Measurements from ENCODE around the gene ADAM19. TPM values are rescaled to one million over a fixed set of nuclear protein-coding genes. Genes with fewer than 3 reads are reported as not detected.

ADAM19 gene
- 9.5 to 15.2 TPM (median 12.6 TPM) in 5 replicates for total RNA-seq (2022; extraction: Qiagen RNA extraction; ENCODE audit: low read depth)

GRCh38 chr5:157575381-157576020 lies at the start of gene ADAM19:
Gene ADAM19 (minus strand): TSS chr5:157575775. CDS start chr5:157575696, 79 bp downstream.

GRCh38 chr5:157459715-157460599 lies 115.6 kb downstream of the ADAM19 start, which contains the start of gene NIPAL4:
Gene NIPAL4 (plus strand): TSS chr5:157460213. CDS start chr5:157460321, 108 bp downstream.

Other genes starting within 250 kb of the ADAM19 start
- gene NIPAL4, start 115.6 kb downstream of the ADAM19 start, total RNA-seq (2022; extraction: Qiagen RNA extraction; ENCODE audit: low read depth) = 13.0 to 19.3 TPM (median 16.4 TPM) in 5 replicates
- gene SOX30, start 76.7 kb upstream of the ADAM19 start, total RNA-seq (2022; extraction: Qiagen RNA extraction; ENCODE audit: low read depth) = 0.07 to 0.10 TPM in 2 of 5 replicates, not detected in the others
- not detected in 5 replicates for gene C5orf52, start 95.8 kb upstream of the ADAM19 start, total RNA-seq (2022; extraction: Qiagen RNA extraction; ENCODE audit: low read depth)
- 24.1 to 31.3 TPM (median 25.1 TPM) in 5 replicates for gene THG1L, start 155.6 kb upstream of the ADAM19 start, total RNA-seq (2022; extraction: Qiagen RNA extraction; ENCODE audit: low read depth)
- gene LSM11, start 167.9 kb upstream of the ADAM19 start, total RNA-seq (2022; extraction: Qiagen RNA extraction; ENCODE audit: low read depth) = 2.3 to 3.3 TPM (median 3.0 TPM) in 5 replicates